Transverse colon (tissue), 4 donors: ENCODE measurements around the gene INAVA. TPM values are rescaled to one million over a fixed set of nuclear protein-coding genes. Genes with fewer than 3 reads are reported as not detected.

Experiments
- DNase-seq: peaks from one replicate; pipeline ENCODE4 v3.0.0-alpha.2; 2019
- H3K27ac ChIP-seq, 4 donors: fragments of 200-600 bp; sonication (generic); 2 replicates each; pipeline ENCODE4 v1.5.1; 2016 to 2018; ENCODE audit warnings: inconsistent platforms in 4 of 4
- H3K27me3 ChIP-seq: fragments of 200-600 bp; sonication (generic); 2 replicates; pipeline ENCODE4 v1.5.1; 2017; ENCODE audit warnings: inconsistent platforms
- H3K36me3 ChIP-seq, 4 donors: fragments of 200-600 bp; sonication (generic); 2 replicates each; pipeline ENCODE4 v1.5.1; 2017 to 2019; ENCODE audit warnings: inconsistent platforms in 4 of 4
- H3K4me1 ChIP-seq, 4 donors: fragments of 200-600 bp; sonication (generic); 2 replicates each; pipeline ENCODE4 v1.5.1; 2017 to 2020; ENCODE audit warnings: inconsistent platforms in 4 of 4
- H3K4me3 ChIP-seq, 4 donors: fragments of 200-600 bp; sonication (generic); 1 replicate in 1 of 4; 2 replicates in 3 of 4; pipeline versions ENCODE4 v1.5.1 to v1.6.1; 2017 to 2019; ENCODE audit warnings: inconsistent platforms in 4 of 4
- H3K9me3 ChIP-seq, 2 donors: fragments of 200-600 bp; sonication (generic); 2 replicates each; pipeline ENCODE4 v1.5.1; 2017 to 2019; ENCODE audit warnings: inconsistent platforms in 2 of 2
- EP300 ChIP-seq: sonication (generic); formaldehyde crosslinking; IDR thresholded peaks from one replicate; pipeline ENCODE4 v1.6.1; 2017; ENCODE audit warnings: antibody characterized with exemption, low read depth
- POLR2A ChIP-seq: fragments of 450-650 bp; IDR thresholded peaks from one replicate; pipeline ENCODE4 v1.6.1; 2016; ENCODE audit warnings: antibody characterized with exemption, mild to moderate bottlenecking, moderate library complexity
- POLR2AphosphoS5 ChIP-seq, 3 donors: sonication (generic); formaldehyde crosslinking; IDR thresholded peaks; one replicate each; pipeline ENCODE4 v1.6.1; 2016; ENCODE audit warnings: antibody characterized with exemption in 3 of 3
- WGBS, 2 donors: methylation state at CpG; one replicate each; pipeline ENCODE4 v1.1.5; 2018; ENCODE audit warnings: low coverage in 1 of 2; 5-methylcytosine and 5-hydroxymethylcytosine counted together
- in situ Hi-C, 4 donors: fragments of 200-750 bp; cut with MboI; loops; one replicate each; pipeline versions ENCODE4 v1.15.0 to v1.15.1; 2017; ENCODE audit warnings: low sequenced_read_pairs in 3 of 4, low pct_ligation_motif_present in 1 of 4, low pct_unique_long_range_greater_than_20kb in 1 of 4
- intact Hi-C: fragments of 100-400 bp; cut with DNase I; formaldehyde crosslinking; loops from one replicate; pipeline ENCODE4 v1.15.1; 2023; ENCODE audit warnings: low total_unique reads
- total RNA-seq, 4 donors: library from RNA; depleted of rRNA; stranded (reverse); fragments of >200 nt; gene quantifications; one replicate each; pipeline ENCODE4 v1.1.0, GENCODE V29; 2016
- TF ChIP-seq, protein P1 (sequence below), 5 experiments: fragments of 200-600 bp in 3 of 5; fragments of 450-650 bp in 2 of 5; sonication (generic) in 3 of 5; IDR thresholded peaks; 1 replicate in 2 of 5; 2 replicates in 3 of 5; pipeline ENCODE4 v1.5.1; 2016 to 2017; ENCODE audit warnings: antibody characterized with exemption in 5 of 5, inconsistent platforms in 3 of 5, mild to moderate bottlenecking in 2 of 5, moderate library complexity in 1 of 5

The INAVA gene
- total RNA-seq, 4 donors from 2014 or later = 139 to 609 (median 265) TPM

DNA sequence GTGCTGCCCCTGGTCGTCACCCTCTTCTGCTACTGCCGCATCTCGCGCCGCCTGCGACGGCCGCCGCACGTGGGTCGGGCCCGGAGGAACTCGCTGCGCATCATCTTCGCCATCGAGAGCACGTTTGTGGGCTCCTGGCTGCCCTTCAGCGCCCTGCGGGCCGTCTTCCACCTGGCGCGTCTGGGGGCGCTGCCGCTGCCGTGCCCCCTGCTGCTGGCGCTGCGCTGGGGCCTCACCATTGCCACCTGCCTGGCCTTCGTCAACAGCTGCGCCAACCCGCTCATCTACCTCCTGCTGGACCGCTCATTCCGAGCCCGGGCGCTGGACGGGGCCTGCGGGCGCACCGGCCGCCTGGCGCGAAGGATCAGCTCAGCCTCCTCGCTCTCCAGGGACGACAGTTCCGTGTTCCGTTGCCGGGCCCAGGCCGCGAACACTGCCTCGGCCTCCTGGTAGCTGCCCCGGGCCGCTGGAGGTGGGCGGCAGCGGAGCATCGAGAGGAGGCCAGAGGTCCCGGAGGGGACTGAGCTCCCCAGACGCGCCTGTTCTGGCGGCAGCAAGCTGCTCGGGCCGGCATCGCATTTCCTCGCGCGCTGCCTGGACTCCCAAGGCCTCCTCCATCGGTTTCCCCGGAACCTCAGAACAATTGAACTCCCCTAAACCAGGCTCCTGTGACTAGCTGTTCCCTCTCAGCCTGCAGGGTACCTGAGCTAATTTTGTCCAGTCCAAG lies 20.9 kb upstream of the INAVA start:
- Histone ChIP-seq H3K27me3 (peaks cover 68% of the 10 kb centered on the region), H3K27ac (no peak overlapping the region), H3K9me3 (no peaks in the 10 kb centered on the region), H3K4me3 (peak overlapping the region in 2 of 4 donors; percentile 18 to 41), H3K4me1 (peaks cover 0 to 13% (median 11%) of the 10 kb centered on the region in 4 donors), H3K36me3 (no peaks in the 10 kb centered on the region)
- intact Hi-C loops (no loop called here), in situ Hi-C loops (no loop called here)
- DNase-seq = no peak
- 53 to 56% methylated on average over 5 to 41 of the region's 66 CpGs for WGBS, 2 donors
- no peak for TF ChIP-seq POLR2AphosphoS5 (IDR thresholded peaks at IDR 0.05)
- TF ChIP-seq POLR2A = no peak
- TF ChIP-seq, protein P1, sequence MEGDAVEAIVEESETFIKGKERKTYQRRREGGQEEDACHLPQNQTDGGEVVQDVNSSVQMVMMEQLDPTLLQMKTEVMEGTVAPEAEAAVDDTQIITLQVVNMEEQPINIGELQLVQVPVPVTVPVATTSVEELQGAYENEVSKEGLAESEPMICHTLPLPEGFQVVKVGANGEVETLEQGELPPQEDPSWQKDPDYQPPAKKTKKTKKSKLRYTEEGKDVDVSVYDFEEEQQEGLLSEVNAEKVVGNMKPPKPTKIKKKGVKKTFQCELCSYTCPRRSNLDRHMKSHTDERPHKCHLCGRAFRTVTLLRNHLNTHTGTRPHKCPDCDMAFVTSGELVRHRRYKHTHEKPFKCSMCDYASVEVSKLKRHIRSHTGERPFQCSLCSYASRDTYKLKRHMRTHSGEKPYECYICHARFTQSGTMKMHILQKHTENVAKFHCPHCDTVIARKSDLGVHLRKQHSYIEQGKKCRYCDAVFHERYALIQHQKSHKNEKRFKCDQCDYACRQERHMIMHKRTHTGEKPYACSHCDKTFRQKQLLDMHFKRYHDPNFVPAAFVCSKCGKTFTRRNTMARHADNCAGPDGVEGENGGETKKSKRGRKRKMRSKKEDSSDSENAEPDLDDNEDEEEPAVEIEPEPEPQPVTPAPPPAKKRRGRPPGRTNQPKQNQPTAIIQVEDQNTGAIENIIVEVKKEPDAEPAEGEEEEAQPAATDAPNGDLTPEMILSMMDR (IDR thresholded peaks at IDR 0.05) = no peak
- no peak for TF ChIP-seq EP300

DNA sequence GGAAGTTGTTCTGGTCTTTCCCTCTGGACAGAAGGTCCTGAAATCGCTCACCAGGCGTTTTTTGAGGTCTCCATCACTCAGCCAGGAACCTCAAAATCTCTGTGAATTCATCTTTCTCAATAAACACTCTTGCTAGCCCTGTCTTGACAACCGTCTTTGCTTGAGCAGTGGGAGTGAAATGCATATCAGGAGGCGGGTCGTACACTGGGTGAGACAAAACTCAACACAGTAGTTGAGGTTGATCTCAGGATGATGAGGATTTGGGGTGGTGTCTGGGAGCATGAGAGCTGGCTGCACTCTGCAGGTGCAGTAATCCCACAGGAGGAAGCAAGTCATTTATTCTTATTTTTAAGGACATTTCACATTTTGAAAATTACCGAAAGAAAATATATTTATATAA lies 20.0 kb upstream of the INAVA start:
- Histone ChIP-seq H3K27me3 (peaks cover 68% of the 10 kb centered on the region), H3K9me3 (no peaks in the 10 kb centered on the region), H3K4me3 (no peak overlapping the region), H3K36me3 (no peaks in the 10 kb centered on the region), H3K27ac (no peak overlapping the region), H3K4me1 (peaks cover 0 to 13% (median 11%) of the 10 kb centered on the region in 4 donors)
- in situ Hi-C loops (no loop called here), intact Hi-C loops (no loop called here)
- WGBS, 2 donors = 60 to 71% methylated on average over 3 to 6 of the region's 6 CpGs
- DNase-seq = no peak
- TF ChIP-seq EP300 (no peak), POLR2AphosphoS5 (IDR thresholded peaks at IDR 0.05) (no peak), POLR2A (no peak)
- TF ChIP-seq, protein P1 (IDR thresholded peaks at IDR 0.05) = no peak

DNA sequence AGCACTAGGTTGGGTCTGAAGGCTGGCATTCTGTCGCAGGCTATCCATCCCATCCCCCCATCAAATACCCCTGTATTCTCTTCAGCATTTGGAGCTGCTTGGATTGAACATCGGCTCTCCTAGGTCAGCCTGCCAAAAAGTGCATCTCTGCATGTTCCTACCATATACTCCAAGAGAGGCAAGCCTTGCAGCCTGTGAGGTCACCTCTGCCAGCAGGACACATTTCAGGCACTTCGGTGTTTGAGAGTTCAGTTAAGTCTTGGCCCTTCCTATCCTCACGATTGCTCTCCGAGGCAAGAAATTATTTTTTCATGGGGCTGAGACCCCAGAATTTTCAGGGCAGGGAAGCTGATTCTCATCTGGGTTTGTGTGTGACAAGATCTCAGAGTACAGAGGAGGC lies 19.3 kb upstream of the INAVA start:
- Histone ChIP-seq H3K27me3 (peaks cover 65% of the 10 kb centered on the region), H3K27ac (no peak overlapping the region), H3K4me1 (peaks cover 0 to 13% (median 11%) of the 10 kb centered on the region in 4 donors), H3K36me3 (no peaks in the 10 kb centered on the region), H3K9me3 (no peaks in the 10 kb centered on the region), H3K4me3 (no peak overlapping the region)
- no peak for DNase-seq
- WGBS, 2 donors = 95 to 100% methylated on average over 1 to 5 of the region's 5 CpGs
- TF ChIP-seq POLR2A (no peak), EP300 (no peak)
- TF ChIP-seq, protein P1 (IDR thresholded peaks at IDR 0.05) = no peak
- in situ Hi-C loops (no loop called here), intact Hi-C loops (no loop called here)

DNA sequence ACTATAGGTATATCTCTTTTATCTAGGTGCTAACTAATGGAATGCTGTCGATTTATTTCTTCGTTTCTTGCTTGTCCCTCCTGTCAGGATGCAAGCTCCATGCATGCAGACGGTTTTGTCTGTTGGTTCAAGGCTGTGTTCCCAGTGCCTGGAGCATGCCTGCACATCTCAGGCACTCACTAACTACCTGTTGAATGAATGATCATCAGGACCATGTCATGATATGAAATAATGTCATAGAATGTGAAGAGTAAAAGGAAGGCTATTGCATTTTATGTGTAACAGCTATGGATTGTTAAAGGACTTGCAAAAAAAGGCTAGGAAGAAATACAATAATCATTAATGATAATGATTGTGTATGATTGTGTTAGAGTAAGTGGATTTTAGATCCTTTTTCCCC lies 17.7 kb upstream of the INAVA start:
- H3K27ac ChIP-seq = no peak overlapping the region
- TF ChIP-seq, protein P1 (IDR thresholded peaks at IDR 0.05) = no peak
- TF ChIP-seq EP300 (no peak), POLR2A (no peak), POLR2AphosphoS5 (IDR thresholded peaks at IDR 0.05) (no peak)
- H3K9me3 ChIP-seq = no peaks in the 10 kb centered on the region
- no peaks in the 10 kb centered on the region for H3K36me3 ChIP-seq
- in situ Hi-C loops = no loop called here
- peaks cover 0 to 13% (median 11%) of the 10 kb centered on the region in 4 donors for H3K4me1 ChIP-seq
- intact Hi-C loops = no loop called here
- no peak overlapping the region for H3K4me3 ChIP-seq
- DNase-seq = no peak
- H3K27me3 ChIP-seq = peaks cover 52% of the 10 kb centered on the region
- 84 to 87% methylated on average over 3 of the region's 3 CpGs for WGBS, 2 donors
